Fibroblast of skin of right quadriceps (primary cell): Measurements from ENCODE around the gene INVS.
A peak's percentile ranks its signal among the peaks of the same experiment; 100 is the strongest.
"Not testable (repeated sequence)": the region's sequence is repeated elsewhere in the genome, so short reads cannot be mapped to it uniquely, and the experiment has no call there.

Experiments used
- DNase-seq: peaks from one replicate; pipeline ENCODE4 v3.0.0-alpha.2; 2013

INVS gene

GRCh38 chr9:100202806-100203205 is 103.8 kb downstream of the INVS start:
- no peak for DNase-seq

- peak; percentile 6 for DNase-seq
Observed at GRCh38 chr9:100204796-100205195, 105.8 kb downstream of the INVS start.

- DNase-seq, result peak; percentile 69
Observed at GRCh38 chr9:100206899-100207298, 107.9 kb downstream of the INVS start.

- no peak for DNase-seq
Observed at GRCh38 chr9:100208673-100209072, 109.6 kb downstream of the INVS start.

- DNase-seq, result no peak
Observed at GRCh38 chr9:100211476-100211875, 112.4 kb downstream of the INVS start.

- DNase-seq, result peak; percentile 71
Observed at GRCh38 chr9:100213730-100214477, 114.9 kb downstream of the INVS start.

- DNase-seq, result peak; percentile 28
Observed at GRCh38 chr9:100216178-100216787, 117.2 kb downstream of the INVS start.

- DNase-seq, result no peak
Observed at GRCh38 chr9:100217536-100217935, 118.5 kb downstream of the INVS start.

GRCh38 chr9:100219347-100219746 is 120.3 kb downstream of the INVS start:
- no peak for DNase-seq

- DNase-seq, result no peak
Observed at GRCh38 chr9:100220936-100221335, 121.9 kb downstream of the INVS start.

GRCh38 chr9:100221538-100221937 is 122.5 kb downstream of the INVS start:
- no peak for DNase-seq

- peak; percentile 48 for DNase-seq
Observed at GRCh38 chr9:100222674-100223073, 123.6 kb downstream of the INVS start.

GRCh38 chr9:100227636-100228035 is 128.6 kb downstream of the INVS start:
- no peak for DNase-seq

- DNase-seq, result no peak
Observed at GRCh38 chr9:100228352-100228869, 129.4 kb downstream of the INVS start.

GRCh38 chr9:100229136-100229535 is 130.1 kb downstream of the INVS start:
- no peak for DNase-seq

- DNase-seq, result no peak
Observed at GRCh38 chr9:100229561-100229960, 130.5 kb downstream of the INVS start.

- not testable (repeated sequence) for DNase-seq
Observed at GRCh38 chr9:100236986-100237385, 137.9 kb downstream of the INVS start.

GRCh38 chr9:100240512-100240911 is 141.5 kb downstream of the INVS start:
- DNase-seq, result no peak

GRCh38 chr9:100267211-100267610 is 168.2 kb downstream of the INVS start:
- DNase-seq, result no peak

- DNase-seq, result no peak
Observed at GRCh38 chr9:100268271-100268670, 169.2 kb downstream of the INVS start.

GRCh38 chr9:100269656-100270055 is 170.6 kb downstream of the INVS start:
- DNase-seq, result no peak

GRCh38 chr9:100277166-100277979 is 178.3 kb downstream of the INVS start:
- DNase-seq, result peak; percentile 83

- no peak for DNase-seq
Observed at GRCh38 chr9:100281066-100281465, 182.0 kb downstream of the INVS start.
